ENCODE measurements around the gene LEMD3.

- TF ChIP-seq HDAC2 (IDR thresholded peaks at IDR 0.05), result no peak
- TF ChIP-seq CTCF (IDR thresholded peaks at IDR 0.05), result peak; percentile 43; the same call in 2 of the 3 replicates
- TF ChIP-seq USF2 (IDR thresholded peaks at IDR 0.05), result no peak
- no peak for TF ChIP-seq EP300 (IDR thresholded peaks at IDR 0.05)
- no peak for TF ChIP-seq MYC (IDR thresholded peaks at IDR 0.05; ENCODE audit: borderline replicate concordance, low read length)
- no peak for TF ChIP-seq PBX3 (IDR thresholded peaks at IDR 0.05)
- TF ChIP-seq REST (IDR thresholded peaks at IDR 0.05), result no peak
These were observed 48.1 kb upstream of the LEMD3 start, which contains the start of gene WIF1 for GRCh38 chr12:65121049-65121955.

Data from A549 (cell line).